HL-60 (cell line): Measurements from ENCODE around the gene METAP2.

Experiments
- DNase-seq, 2 experiments: peaks; one replicate each; pipeline ENCODE4 v3.0.0-alpha.2; 2010 to 2020; ENCODE audit warnings: low read depth in 1 of 2, low spot score in 1 of 2
- H3K27ac ChIP-seq: fragments of 250-450 bp; sonication (Bioruptor Pico); replicated peaks from 2 replicates; pipeline ENCODE4 v1.5.1; 2020; ENCODE audit warnings: mild to moderate bottlenecking, moderate library complexity
- H3K27me3 ChIP-seq: fragments of 250-450 bp; sonication (Bioruptor Pico); 2 replicates; pipeline ENCODE4 v1.5.1; 2021; ENCODE audit warnings: mild to moderate bottlenecking, moderate library complexity; ENCODE audit not compliant: insufficient read depth, poor library complexity, severe bottlenecking
- H3K4me3 ChIP-seq: replicated peaks from 2 replicates; pipeline ENCODE4 v1.5.1; 2011; ENCODE audit warnings: mild to moderate bottlenecking, control low read depth, low read length; ENCODE audit not compliant: insufficient read depth
- CTCF ChIP-seq: IDR thresholded peaks from one replicate; pipeline ENCODE4 v1.5.1; 2011; ENCODE audit warnings: low read length, control low read depth, inconsistent platforms; ENCODE audit not compliant: insufficient read depth
- GABPA ChIP-seq: IDR thresholded peaks from 2 replicates; pipeline ENCODE4 v1.6.1; 2012; ENCODE audit warnings: low read depth
- POLR2AphosphoS5 ChIP-seq: IDR thresholded peaks from 2 replicates; pipeline ENCODE4 v1.6.1; 2012; ENCODE audit warnings: low read depth
- SPI1 ChIP-seq: IDR thresholded peaks from 2 replicates; pipeline ENCODE4 v1.6.1; 2012; ENCODE audit warnings: low read depth, mild to moderate bottlenecking, borderline replicate concordance
- TF ChIP-seq, protein P1 (sequence below): IDR thresholded peaks from 2 replicates; pipeline ENCODE4 v1.6.1; 2012; ENCODE audit warnings: low read depth; ENCODE audit not compliant: insufficient replicate concordance

Gene METAP2

DNA sequence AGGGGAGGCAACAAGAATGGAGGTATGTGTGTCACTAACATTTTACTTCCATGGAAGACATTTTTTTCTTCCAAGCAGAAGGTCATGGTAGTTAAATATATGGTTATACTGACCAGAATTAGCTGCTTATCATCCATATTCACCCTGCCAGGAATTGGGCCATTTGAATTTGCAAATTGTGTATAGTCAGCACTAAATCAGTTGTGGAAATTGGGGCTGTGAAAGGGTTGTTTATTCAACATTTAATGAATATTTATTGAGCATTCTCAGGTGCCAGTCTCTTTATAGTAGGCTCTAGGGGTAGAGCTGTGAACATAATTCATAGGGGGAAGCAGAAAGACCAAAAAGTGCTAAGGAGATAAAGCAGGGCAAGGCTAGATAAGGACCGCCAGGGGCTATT, 38.0 kb downstream of the METAP2 start:
- TF ChIP-seq GABPA (no peak), POLR2AphosphoS5 (no peak), CTCF (no peak), SPI1 (no peak)
- TF ChIP-seq, protein P1, sequence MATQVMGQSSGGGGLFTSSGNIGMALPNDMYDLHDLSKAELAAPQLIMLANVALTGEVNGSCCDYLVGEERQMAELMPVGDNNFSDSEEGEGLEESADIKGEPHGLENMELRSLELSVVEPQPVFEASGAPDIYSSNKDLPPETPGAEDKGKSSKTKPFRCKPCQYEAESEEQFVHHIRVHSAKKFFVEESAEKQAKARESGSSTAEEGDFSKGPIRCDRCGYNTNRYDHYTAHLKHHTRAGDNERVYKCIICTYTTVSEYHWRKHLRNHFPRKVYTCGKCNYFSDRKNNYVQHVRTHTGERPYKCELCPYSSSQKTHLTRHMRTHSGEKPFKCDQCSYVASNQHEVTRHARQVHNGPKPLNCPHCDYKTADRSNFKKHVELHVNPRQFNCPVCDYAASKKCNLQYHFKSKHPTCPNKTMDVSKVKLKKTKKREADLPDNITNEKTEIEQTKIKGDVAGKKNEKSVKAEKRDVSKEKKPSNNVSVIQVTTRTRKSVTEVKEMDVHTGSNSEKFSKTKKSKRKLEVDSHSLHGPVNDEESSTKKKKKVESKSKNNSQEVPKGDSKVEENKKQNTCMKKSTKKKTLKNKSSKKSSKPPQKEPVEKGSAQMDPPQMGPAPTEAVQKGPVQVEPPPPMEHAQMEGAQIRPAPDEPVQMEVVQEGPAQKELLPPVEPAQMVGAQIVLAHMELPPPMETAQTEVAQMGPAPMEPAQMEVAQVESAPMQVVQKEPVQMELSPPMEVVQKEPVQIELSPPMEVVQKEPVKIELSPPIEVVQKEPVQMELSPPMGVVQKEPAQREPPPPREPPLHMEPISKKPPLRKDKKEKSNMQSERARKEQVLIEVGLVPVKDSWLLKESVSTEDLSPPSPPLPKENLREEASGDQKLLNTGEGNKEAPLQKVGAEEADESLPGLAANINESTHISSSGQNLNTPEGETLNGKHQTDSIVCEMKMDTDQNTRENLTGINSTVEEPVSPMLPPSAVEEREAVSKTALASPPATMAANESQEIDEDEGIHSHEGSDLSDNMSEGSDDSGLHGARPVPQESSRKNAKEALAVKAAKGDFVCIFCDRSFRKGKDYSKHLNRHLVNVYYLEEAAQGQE: no peak
- no peak for DNase-seq
- no peaks in the 10 kb centered on the region for H3K27me3 ChIP-seq
- no peak overlapping the region for H3K27ac ChIP-seq
- H3K4me3 ChIP-seq: no peak overlapping the region

- DNase-seq: no peak
- Histone ChIP-seq H3K4me3 (no peak overlapping the region), H3K27me3 (no peaks in the 10 kb centered on the region), H3K27ac (no peak overlapping the region)
- no peak for TF ChIP-seq POLR2AphosphoS5
- no peak for TF ChIP-seq GABPA
- no peak for TF ChIP-seq CTCF
- TF ChIP-seq, protein P1: no peak
- TF ChIP-seq SPI1: no peak
Observed at GRCh38 chr12:95513599-95513998, 39.6 kb downstream of the METAP2 start.

DNA sequence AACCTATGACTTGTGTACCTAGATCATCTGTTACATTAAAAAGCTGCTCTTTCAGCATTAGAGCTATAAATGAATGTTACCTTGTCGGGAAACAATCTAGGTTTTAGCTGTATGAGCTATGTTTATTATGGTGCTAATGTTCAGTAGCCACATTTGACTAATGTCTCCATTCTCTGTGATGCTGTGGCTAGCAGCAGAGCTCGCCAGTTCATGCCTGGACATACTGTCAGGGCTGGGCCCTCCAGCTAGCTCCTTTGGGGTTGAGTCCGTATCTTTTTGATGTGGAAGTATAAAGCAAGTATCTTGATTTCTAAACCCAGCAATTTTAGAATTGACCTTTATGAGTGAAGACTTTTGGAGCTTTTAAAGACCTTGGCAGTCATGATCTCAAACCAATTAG, 41.2 kb downstream of the METAP2 start:
- Histone ChIP-seq H3K27me3 (no peaks in the 10 kb centered on the region), H3K4me3 (no peak overlapping the region), H3K27ac (no peak overlapping the region)
- no peak for DNase-seq
- TF ChIP-seq POLR2AphosphoS5 (no peak), SPI1 (no peak), GABPA (no peak), CTCF (no peak)
- TF ChIP-seq, protein P1: no peak
